T-cell (primary cell): ENCODE results near the gene CRTC1. TPM values are rescaled to one million over a fixed set of nuclear protein-coding genes. Genes with fewer than 3 reads are reported as not detected.

Source experiments
- ATAC-seq, 4 experiments: fragments of 200-7000 bp in 3 of 4; fragments of 150-1000 bp in 1 of 4; cut with Tn5 transposase; replicated peaks in 1 of 4; 1 replicate in 3 of 4; 2 replicates in 1 of 4; pipeline ENCODE4 v1.10.0; 2021; ENCODE audit warnings: moderate library complexity in 3 of 4, mild to moderate bottlenecking in 2 of 4, moderate number of reproducible peaks in 1 of 4
- CTCF ChIA-PET, 2 donors: fragments of 300-600 bp; sonication (Branson Sonifier 250); formaldehyde crosslinking; loops; one replicate each; lab custom pipeline; 2022; ENCODE audit warnings: antibody characterized with exemption in 2 of 2; lab: Charles Lee
- POLR2A ChIA-PET, 2 donors: fragments of 300-600 bp; sonication (Branson Sonifier 250); formaldehyde crosslinking; loops; one replicate each; lab custom pipeline; 2022; ENCODE audit warnings: antibody characterized with exemption in 2 of 2; lab: Charles Lee
- DNase-seq, 35 experiments: peaks; one replicate each; pipeline versions ENCODE4 v3.0.0 to v3.0.0-alpha.2; 2013 to 2023
- H3K27ac ChIP-seq: one replicate; pipeline ENCODE4 v1.5.1; 2013; ENCODE audit warnings: low read length
- H3K27me3 ChIP-seq, 2 experiments: replicated peaks in 1 of 2; 1 replicate in 1 of 2; 2 replicates in 1 of 2; pipeline versions ENCODE4 v1.6.1 to v1.7.0; 2013; ENCODE audit warnings: low read length in 1 of 2, mixed read lengths in 1 of 2; ENCODE audit not compliant: control insufficient read depth in 2 of 2, insufficient read depth in 2 of 2; ENCODE audit errors: extremely low read depth in 1 of 2
- H3K36me3 ChIP-seq, 2 donors: 1 replicate in 1 of 2; 2 replicates in 1 of 2; pipeline versions ENCODE4 v1.6.1 to v1.7.0; 2013; ENCODE audit warnings: low read length in 1 of 2; ENCODE audit not compliant: control insufficient read depth in 2 of 2, insufficient read depth in 1 of 2; ENCODE audit errors: extremely low read depth in 1 of 2
- H3K4me1 ChIP-seq, 2 experiments: 1 replicate in 1 of 2; 2 replicates in 1 of 2; pipeline versions ENCODE4 v1.6.1 to v1.7.0; 2013; ENCODE audit warnings: low read length in 2 of 2, mixed read lengths in 1 of 2; ENCODE audit not compliant: insufficient read depth in 2 of 2, control insufficient read depth in 1 of 2; ENCODE audit errors: extremely low read depth in 1 of 2
- H3K4me3 ChIP-seq, 2 donors: 1 replicate in 1 of 2; 2 replicates in 1 of 2; pipeline versions ENCODE4 v1.5.1 to v1.7.0; 2013; ENCODE audit warnings: mild to moderate bottlenecking in 2 of 2, low read length in 1 of 2, moderate library complexity in 1 of 2; ENCODE audit not compliant: control insufficient read depth in 1 of 2; ENCODE audit errors: extremely low read depth in 1 of 2
- H3K9me3 ChIP-seq: 2 replicates; pipeline ENCODE4 v1.7.0; 2013
- H3K27ac Mint-ChIP-seq, 2 donors: one replicate each; pipeline ENCODE4 v1.8.0; 2020 to 2021; ENCODE audit warnings: mild to moderate bottlenecking in 2 of 2, mixed read lengths in 2 of 2
- H3K27me3 Mint-ChIP-seq, 2 donors: one replicate each; pipeline ENCODE4 v1.8.0; 2021 to 2022; ENCODE audit warnings: mixed read lengths in 2 of 2
- H3K36me3 Mint-ChIP-seq: one replicate; pipeline ENCODE4 v1.8.0; 2021; ENCODE audit warnings: mixed read lengths
- H3K4me1 Mint-ChIP-seq, 3 donors: one replicate each; pipeline ENCODE4 v1.8.0; 2020 to 2022; ENCODE audit warnings: mixed read lengths in 3 of 3, mild to moderate bottlenecking in 1 of 3
- H3K4me3 Mint-ChIP-seq, 3 donors: one replicate each; pipeline ENCODE4 v1.8.0; 2020 to 2022; ENCODE audit warnings: mild to moderate bottlenecking in 3 of 3, mixed read lengths in 3 of 3, moderate library complexity in 3 of 3
- H3K9me3 Mint-ChIP-seq, 3 donors: one replicate each; pipeline ENCODE4 v1.8.0; 2020 to 2022; ENCODE audit warnings: mixed read lengths in 3 of 3
- WGBS: methylation state at CpG from one replicate; pipeline ENCODE4 v1.1.5; 2013; ENCODE audit warnings: missing lambda C conversion rate; ENCODE audit not compliant: insufficient coverage; 5-methylcytosine and 5-hydroxymethylcytosine counted together
- total RNA-seq, 35 experiments: library from RNA in 6 of 35; stranded (reverse) in 6 of 35; fragments of 120-200 nt in 1 of 35; gene quantifications; one replicate each; pipeline versions ENCODE4 v1.2.1 to v1.2.4 and lab custom pipeline; 2013 to 2026

The CRTC1 gene
- total RNA-seq, 5 donors from 2014 or later (not counting 1 experiment from before 2014, with no cell fraction given) = 19.6 to 26.9 (median 25.0) TPM

- Histone ChIP-seq H3K4me3 (no peak overlapping the region), H3K27ac (no peak overlapping the region), H3K4me1 (no peaks in the 10 kb centered on the region), H3K36me3 (peaks cover 4% of the 10 kb centered on the region in 2 donors), H3K27me3 (no peaks in the 10 kb centered on the region), H3K9me3 (no peaks in the 10 kb centered on the region)
- no peaks in the 10 kb centered on the region for H3K9me3 Mint-ChIP-seq
- no peaks in the 10 kb centered on the region for H3K36me3 Mint-ChIP-seq
- 88% methylated on average over 22 of the region's 27 CpGs for WGBS
- ChIA-PET POLR2A (no interaction called here), CTCF (no interaction called here)
- no peaks in the 10 kb centered on the region for H3K27me3 Mint-ChIP-seq
- H3K4me3 Mint-ChIP-seq = no peak overlapping the region
- no peak for DNase-seq
- H3K4me1 Mint-ChIP-seq = peaks cover 0 to 4% (median 4%) of the 10 kb centered on the region in 3 donors
- H3K27ac Mint-ChIP-seq = no peak overlapping the region
- no peak for ATAC-seq
Measured at GRCh38 chr19:18741124-18742121, 57.9 kb downstream of the CRTC1 start.

DNA sequence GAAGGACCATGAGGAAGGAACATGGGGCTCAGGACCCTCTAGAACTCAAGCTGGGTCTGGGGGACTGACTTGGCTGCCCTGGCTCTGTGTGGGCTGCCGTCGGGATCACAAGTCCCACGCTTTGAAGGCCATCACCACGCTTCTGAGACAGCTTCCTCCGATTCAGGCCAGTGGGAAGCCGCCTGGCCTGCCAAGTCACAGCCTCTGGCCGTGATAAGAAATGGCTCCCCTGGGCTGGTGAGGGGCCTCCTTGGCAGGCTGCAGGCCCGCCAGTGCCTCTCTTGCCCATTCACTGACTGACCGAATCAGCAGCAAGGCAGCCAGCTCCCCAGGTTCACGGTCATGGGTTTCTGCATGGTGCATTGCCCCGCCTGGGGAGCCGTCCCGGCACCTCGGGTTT, 58.8 kb downstream of the CRTC1 start:
- WGBS = 97% methylated on average over 14 of the region's 14 CpGs
- Mint-ChIP-seq H3K27me3 (no peaks in the 10 kb centered on the region), H3K27ac (no peak overlapping the region), H3K4me1 (peaks cover 0 to 4% (median 4%) of the 10 kb centered on the region in 3 donors), H3K36me3 (no peaks in the 10 kb centered on the region), H3K9me3 (no peaks in the 10 kb centered on the region), H3K4me3 (no peak overlapping the region)
- H3K4me3 ChIP-seq = no peak overlapping the region
- CTCF ChIA-PET = no interaction called here
- no peak overlapping the region for H3K27ac ChIP-seq
- ATAC-seq (no peak), DNase-seq (no peak)
- H3K36me3 ChIP-seq = peaks cover 4% of the 10 kb centered on the region in 2 donors
- no peaks in the 10 kb centered on the region for H3K27me3 ChIP-seq
- no peaks in the 10 kb centered on the region for H3K4me1 ChIP-seq
- POLR2A ChIA-PET = no interaction called here
- H3K9me3 ChIP-seq = no peaks in the 10 kb centered on the region

- no peak for DNase-seq
- H3K27me3 Mint-ChIP-seq = no peaks in the 10 kb centered on the region
- H3K27ac ChIP-seq = no peak overlapping the region
- ATAC-seq = no peak
- H3K27ac Mint-ChIP-seq = no peak overlapping the region
- no peaks in the 10 kb centered on the region for H3K36me3 Mint-ChIP-seq
- H3K9me3 ChIP-seq = no peaks in the 10 kb centered on the region
- POLR2A ChIA-PET = no interaction called here
- H3K4me3 ChIP-seq = no peak overlapping the region
- H3K4me3 Mint-ChIP-seq = no peak overlapping the region
- H3K9me3 Mint-ChIP-seq = no peaks in the 10 kb centered on the region
- no peaks in the 10 kb centered on the region for H3K4me1 ChIP-seq
- 95% methylated on average over 33 of the region's 38 CpGs for WGBS
- CTCF ChIA-PET = no interaction called here
- H3K27me3 ChIP-seq = no peaks in the 10 kb centered on the region
- H3K4me1 Mint-ChIP-seq = peaks cover 0 to 4% (median 0%) of the 10 kb centered on the region in 3 donors
- H3K36me3 ChIP-seq = peaks cover 4% of the 10 kb centered on the region in 2 donors
Measured at GRCh38 chr19:18742838-18743783, 59.6 kb downstream of the CRTC1 start.

- H3K27ac Mint-ChIP-seq = no peak overlapping the region
- no peak for ATAC-seq
- no peak overlapping the region for H3K4me3 Mint-ChIP-seq
- Histone ChIP-seq H3K27me3 (no peaks in the 10 kb centered on the region), H3K4me3 (no peak overlapping the region), H3K36me3 (peaks cover 4% of the 10 kb centered on the region in 2 donors), H3K27ac (no peak overlapping the region), H3K9me3 (no peaks in the 10 kb centered on the region), H3K4me1 (no peaks in the 10 kb centered on the region)
- no peaks in the 10 kb centered on the region for H3K9me3 Mint-ChIP-seq
- H3K36me3 Mint-ChIP-seq = no peaks in the 10 kb centered on the region
- POLR2A ChIA-PET = no interaction called here
- WGBS = 96% methylated on average over 31 of the region's 36 CpGs
- no peak for DNase-seq
- H3K27me3 Mint-ChIP-seq = no peaks in the 10 kb centered on the region
- H3K4me1 Mint-ChIP-seq = peaks cover 0 to 4% (median 0%) of the 10 kb centered on the region in 3 donors
- CTCF ChIA-PET = no interaction called here
Measured at GRCh38 chr19:18743784-18744418, 60.4 kb downstream of the CRTC1 start.

DNA sequence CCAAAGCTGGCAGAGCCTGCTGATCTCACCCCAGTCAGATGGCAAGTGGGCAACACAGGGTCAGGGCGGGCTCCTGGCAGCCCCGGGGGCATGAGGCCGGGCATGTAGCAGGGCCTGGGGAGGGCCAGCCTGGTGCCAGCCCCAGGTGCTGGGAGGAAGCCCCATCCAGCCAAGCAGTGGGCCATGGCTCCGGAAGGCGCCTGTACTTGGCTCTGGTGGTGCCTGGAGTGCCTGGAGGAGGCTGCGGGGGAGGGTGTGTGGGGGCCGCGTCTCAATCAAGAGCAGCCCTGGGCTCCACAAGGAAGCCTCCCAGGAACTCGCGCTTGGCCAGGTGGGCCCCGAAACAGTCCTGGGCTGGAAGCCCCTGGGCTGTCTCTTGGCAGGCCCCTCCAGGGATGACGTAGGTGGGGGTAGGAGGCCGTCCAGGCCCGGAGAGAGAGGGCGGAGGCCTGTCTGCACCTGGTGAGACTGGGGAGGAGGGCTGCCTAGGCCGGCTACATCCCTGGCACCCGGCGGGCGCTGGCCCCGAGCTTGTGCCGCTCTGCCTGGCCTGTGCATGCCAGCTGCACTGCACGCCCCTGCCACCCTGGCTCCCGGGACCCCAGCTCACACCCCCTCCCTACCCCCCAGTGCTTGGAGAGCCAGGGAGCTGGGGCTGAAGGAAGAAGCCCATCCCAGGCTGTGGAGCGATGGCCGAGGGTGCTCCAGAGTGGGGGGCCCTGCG, 61.7 kb downstream of the CRTC1 start:
- H3K36me3 Mint-ChIP-seq = peaks cover 5% of the 10 kb centered on the region
- H3K4me1 ChIP-seq = no peaks in the 10 kb centered on the region
- H3K9me3 Mint-ChIP-seq = no peaks in the 10 kb centered on the region
- H3K27ac ChIP-seq = no peak overlapping the region
- DNase-seq = no peak
- H3K27me3 ChIP-seq = no peaks in the 10 kb centered on the region
- 95% methylated on average over 17 of the region's 26 CpGs for WGBS
- H3K9me3 ChIP-seq = no peaks in the 10 kb centered on the region
- peaks cover 4 to 14% of the 10 kb centered on the region in 2 donors for H3K36me3 ChIP-seq
- no peak overlapping the region for H3K4me3 Mint-ChIP-seq
- peaks cover 0 to 4% (median 0%) of the 10 kb centered on the region in 3 donors for H3K4me1 Mint-ChIP-seq
- ChIA-PET CTCF (interaction anchor here in 1 of 2 donors (0.6 kb wide), 1 partner anchor 282 kb away, joined by 3 read pairs; no protein-coding TSS in a partner anchor), POLR2A (no interaction called here)
- no peak overlapping the region for H3K4me3 ChIP-seq
- no peak overlapping the region for H3K27ac Mint-ChIP-seq
- H3K27me3 Mint-ChIP-seq = no peaks in the 10 kb centered on the region
- ATAC-seq = no peak
